IPS-18c (cell line): Measurements from ENCODE around the gene C18orf63.

Experiments
- H3K4me3 ChIP-seq: 2 replicates; pipeline ENCODE4 v1.7.0; 2013; ENCODE audit warnings: low read depth, mild to moderate bottlenecking, low read length, moderate library complexity; ENCODE audit not compliant: insufficient read depth
- H3K9me3 ChIP-seq: one replicate; pipeline ENCODE4 v1.6.1; 2013; ENCODE audit warnings: mild to moderate bottlenecking, low read length, moderate library complexity; ENCODE audit not compliant: control insufficient read depth, insufficient read depth

Gene C18orf63

DNA sequence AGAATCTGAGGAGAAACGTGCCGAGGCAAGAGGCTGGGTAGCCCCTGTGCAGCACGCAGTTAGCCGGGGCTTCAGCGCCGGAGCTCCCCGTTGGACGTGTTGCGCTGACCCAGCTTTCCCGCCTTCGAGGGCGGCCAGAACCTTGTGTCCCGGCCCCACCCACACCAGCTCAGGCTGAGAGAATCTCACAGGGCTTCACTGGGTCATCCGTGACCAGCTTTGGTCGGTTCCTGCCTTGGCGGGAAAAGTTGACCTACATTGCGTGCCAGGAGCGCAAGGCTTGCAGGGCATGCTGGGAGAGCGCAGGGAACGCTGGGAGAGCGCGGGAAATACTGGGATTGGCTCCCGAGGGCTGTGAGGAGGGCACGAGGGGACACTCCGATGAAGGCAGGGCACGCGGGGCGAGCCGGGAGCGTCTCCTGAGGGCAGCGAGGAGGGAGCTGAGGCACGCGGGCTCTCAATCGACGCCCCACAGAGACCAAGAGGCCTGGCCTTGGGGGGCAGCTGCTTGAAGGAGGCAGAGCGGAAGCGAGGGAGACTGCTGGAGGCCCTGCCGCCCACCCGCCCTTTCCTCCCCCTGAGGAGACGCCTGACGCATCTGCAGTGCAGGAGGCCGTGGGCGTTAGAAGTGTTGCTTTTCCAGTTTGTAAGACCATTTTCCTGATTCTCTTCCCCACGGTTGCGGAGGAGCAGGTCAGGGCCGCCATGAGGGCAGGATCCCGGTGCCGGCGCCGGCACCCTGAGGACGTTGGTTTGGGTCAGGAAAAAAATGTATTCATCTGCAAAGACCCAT, at the start of gene C18orf63:
C18orf63 (plus strand) TSS at position 376 of the 793 bp plus-strand sequence. CDS start 2,027 bp downstream, outside the sequence.
- Histone ChIP-seq H3K9me3 (no peaks in the 10 kb centered on the region), H3K4me3 (no peak within 1 kb of the TSS)

DNA sequence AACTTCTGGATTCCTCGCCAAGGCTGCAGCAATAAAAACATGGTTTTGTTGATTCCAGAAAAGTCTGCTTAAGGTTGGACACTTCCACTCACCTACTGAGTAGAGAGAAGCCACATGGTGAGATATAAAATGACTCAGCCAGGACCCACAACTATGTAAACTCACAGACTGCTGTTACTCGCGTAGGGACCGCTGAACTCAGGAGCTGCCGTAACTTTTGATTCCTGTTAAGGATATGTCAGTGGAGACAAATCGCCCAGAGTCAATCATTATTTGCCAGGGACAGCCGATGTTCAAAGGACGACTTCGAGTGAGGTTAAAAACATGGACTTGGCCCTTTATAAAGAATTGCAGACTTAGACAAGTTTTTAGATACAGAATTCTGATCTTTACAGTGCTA, 49.5 kb upstream of the C18orf63 start:
- Histone ChIP-seq H3K4me3 (no peak overlapping the region), H3K9me3 (no peaks in the 10 kb centered on the region)

DNA sequence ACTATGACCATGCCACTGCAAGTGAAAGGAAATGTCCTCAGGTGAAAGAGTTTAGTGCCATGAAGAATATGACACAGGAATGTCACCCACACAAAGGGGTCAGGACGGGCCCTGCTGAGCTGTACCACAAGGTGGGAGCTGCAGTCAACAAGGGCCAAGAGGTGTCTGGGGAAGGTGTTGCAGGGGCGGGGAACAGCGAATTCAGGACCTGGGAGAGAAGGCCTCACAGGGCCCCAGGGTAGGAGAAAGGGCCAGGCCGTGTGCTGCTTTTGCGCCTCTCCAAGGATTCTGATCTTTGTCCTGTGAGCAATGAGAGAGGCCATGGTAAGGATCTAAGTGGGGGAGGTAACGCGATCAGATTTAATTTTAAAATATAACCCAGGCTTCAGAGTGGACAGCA, 47.5 kb upstream of the C18orf63 start:
- Histone ChIP-seq H3K4me3 (no peak overlapping the region), H3K9me3 (no peaks in the 10 kb centered on the region)

DNA sequence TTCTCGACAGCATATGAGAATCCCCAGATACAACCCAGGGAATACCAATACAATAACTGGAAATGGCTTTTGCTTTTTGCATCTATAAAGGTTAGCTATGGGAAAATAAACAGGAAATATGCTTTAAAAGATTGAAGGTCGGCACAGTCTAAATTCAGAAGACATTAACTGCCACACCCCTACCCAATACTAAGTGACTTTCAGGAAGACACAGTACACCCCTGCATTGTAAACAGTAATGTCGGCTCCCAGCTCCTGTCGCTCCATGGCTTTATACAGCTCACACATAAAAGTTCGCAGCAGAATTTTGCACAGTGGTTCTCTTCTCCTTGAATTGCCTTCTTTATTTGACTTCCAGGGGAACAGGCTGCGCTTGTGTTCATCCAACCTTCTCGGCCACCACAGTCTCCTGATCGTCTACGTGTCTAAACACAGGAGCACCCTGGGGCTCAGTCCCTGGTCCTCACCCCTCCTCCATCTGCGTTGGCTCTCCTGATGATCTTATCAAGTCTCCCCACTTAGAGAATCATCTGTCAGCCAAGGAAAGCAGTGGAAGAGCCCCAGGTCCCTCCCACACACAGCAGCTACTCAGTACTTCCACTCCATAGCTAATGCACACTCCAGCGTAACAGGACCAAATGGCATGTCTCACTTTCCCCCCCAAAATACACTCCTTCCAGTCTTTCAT, 46.6 kb upstream of the C18orf63 start:
- Histone ChIP-seq H3K4me3 (no peak overlapping the region), H3K9me3 (no peaks in the 10 kb centered on the region)

DNA sequence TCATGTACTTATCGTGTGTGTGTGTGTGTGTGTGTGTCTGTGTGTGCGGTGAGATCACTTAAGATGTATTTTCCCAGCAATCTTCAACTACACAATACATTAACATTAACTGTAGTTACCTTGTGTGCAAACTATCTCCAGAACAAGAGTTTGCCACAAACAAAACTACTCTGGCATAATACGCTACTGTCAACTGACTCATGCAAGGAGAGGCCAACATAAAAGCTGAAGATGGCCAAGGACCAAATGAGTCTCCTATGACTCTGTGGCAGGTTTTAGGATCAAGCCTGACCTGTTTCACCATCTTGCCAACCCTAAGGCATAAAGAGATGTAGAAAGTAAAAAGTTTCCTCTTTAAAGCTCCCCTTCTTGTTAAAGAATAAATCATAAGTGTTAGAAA, 44.0 kb upstream of the C18orf63 start:
- H3K4me3 ChIP-seq: no peak overlapping the region
- H3K9me3 ChIP-seq: no peaks in the 10 kb centered on the region

DNA sequence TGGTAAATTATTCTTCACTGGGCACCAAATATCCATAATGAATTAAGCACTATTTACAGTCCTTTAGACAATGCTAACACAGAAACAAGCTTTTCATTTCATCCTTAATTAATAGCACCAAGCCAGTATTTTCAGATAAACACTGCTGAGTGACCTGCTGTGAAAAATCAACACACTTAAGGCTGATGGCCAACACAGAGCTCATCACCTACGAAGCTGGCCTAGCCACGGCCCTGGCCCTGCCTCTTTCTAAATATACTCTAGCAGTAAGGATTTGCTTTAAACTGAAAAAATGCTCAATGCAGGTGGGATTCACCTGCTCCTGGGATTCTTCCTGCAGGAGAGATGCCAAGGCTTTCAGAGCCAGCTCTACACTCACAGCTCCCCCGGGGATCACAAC, 42.2 kb upstream of the C18orf63 start:
- Histone ChIP-seq H3K9me3 (no peaks in the 10 kb centered on the region), H3K4me3 (no peak overlapping the region)

DNA sequence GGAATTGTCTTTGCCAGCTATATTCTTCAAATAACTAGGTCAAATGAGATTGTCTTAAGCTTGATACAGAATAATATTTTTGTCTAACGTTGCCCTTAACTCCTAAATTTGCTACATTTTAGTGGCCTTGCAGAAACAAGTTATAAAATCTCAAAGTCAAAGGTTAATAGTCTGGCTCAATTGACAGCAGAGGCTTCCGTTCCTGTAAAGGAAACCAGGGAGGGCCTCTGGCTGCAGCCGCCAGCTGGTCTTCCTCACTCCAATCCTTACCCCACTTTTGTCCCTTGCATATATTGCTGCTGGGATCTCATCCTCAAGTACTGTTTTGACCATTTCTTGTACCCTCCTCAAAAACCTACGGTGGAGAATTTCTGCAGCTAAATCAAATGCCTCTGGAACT, 40.9 kb upstream of the C18orf63 start:
- H3K9me3 ChIP-seq: no peaks in the 10 kb centered on the region
- no peak overlapping the region for H3K4me3 ChIP-seq

DNA sequence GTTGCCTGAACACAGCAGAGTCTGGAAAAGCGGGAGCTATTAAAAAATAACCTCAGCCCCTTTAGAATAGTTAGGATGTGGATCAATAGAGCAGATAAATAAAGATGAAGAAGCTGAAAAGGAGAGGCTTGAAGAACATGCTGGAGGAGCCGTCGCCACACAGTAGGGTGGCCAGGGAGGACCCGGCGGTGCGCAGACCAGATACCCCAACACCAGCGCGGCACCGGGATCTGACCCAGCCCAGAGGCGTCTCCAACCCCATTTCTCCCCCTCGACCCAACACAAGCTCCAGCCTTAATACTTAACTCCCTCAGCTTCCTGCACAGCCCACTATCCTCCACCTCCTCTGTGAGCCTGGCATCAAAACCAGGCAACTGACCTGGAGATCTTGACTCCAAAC, 39.9 kb upstream of the C18orf63 start:
- H3K9me3 ChIP-seq: no peaks in the 10 kb centered on the region
- no peak overlapping the region for H3K4me3 ChIP-seq

DNA sequence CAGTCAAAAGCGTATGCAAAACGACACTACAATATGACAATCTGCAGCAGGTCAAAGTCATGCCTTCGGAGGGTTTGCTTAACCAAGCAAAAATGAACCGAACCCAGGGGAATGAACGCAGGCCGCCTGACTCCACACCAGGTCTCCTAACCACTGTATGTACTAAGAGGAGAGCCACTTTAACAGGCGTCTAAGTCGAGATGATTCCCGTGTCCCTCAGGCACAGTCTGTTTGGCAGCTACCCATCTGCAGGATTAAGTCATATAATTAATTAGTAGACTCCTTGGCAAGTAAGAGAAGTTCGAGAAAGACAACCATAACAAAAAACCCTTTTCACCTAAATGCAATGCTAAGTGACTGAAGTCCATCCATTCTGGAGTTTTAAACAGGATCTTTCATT, 39.0 kb upstream of the C18orf63 start:
- H3K9me3 ChIP-seq: no peaks in the 10 kb centered on the region
- no peak overlapping the region for H3K4me3 ChIP-seq

DNA sequence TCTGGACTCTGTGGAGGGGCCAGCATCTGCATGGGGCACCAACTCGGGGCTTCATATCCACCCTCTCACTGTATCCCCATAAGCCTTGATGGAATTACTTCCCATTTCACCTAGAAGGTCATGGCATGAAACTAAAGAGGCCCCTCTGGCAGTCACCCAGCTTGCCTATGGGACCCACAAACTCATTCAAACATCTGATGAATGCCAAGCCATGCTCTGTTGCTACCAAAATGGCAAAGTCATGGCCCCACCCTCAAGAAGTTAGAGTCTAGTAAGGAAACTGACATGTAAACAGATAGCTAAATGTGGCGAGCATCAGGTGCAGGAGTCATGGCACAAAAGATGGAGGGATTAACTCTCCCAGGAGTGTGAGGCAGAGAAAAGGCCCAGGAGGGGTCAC, 38.3 kb upstream of the C18orf63 start:
- Histone ChIP-seq H3K9me3 (no peaks in the 10 kb centered on the region), H3K4me3 (no peak overlapping the region)

DNA sequence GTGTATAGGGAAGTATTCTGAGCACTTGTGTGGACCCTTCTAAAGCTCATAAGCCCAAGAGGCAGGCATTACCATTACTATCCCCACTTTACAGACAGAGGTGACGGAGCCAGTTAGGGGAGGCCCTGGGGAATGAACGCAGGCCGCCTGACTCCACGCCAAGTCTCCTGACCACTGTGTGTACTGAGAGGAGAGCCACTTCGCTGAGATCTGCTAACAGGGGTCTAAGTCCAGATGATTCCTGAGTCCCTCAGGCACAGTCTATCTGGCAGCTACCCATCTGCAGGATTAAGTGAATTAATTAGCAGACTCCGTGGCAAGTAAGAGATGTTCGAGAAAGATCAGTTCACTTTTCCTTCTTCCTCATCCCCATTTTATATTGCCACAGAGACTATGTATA, 37.6 kb upstream of the C18orf63 start:
- no peaks in the 10 kb centered on the region for H3K9me3 ChIP-seq
- H3K4me3 ChIP-seq: no peak overlapping the region

DNA sequence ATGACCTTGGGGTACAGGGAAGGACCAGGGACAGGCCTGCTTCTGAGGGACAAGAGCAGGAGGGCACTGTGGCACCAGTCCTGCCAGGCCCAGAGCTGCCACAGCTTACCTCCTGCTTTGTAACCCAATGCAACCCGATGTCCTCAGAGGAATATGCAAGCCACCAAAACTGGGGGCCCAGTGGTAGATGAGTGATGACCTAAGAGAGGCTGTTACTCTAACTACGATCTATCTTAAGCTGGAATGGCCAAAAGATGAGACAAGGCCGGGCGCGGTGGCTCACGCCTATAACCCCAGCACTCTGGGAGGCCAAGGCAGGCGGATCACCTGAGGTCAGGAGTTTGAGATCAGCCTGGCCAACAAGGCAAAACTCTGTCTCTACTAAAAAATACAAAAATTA, 36.7 kb upstream of the C18orf63 start:
- Histone ChIP-seq H3K4me3 (no peak overlapping the region), H3K9me3 (no peaks in the 10 kb centered on the region)

DNA sequence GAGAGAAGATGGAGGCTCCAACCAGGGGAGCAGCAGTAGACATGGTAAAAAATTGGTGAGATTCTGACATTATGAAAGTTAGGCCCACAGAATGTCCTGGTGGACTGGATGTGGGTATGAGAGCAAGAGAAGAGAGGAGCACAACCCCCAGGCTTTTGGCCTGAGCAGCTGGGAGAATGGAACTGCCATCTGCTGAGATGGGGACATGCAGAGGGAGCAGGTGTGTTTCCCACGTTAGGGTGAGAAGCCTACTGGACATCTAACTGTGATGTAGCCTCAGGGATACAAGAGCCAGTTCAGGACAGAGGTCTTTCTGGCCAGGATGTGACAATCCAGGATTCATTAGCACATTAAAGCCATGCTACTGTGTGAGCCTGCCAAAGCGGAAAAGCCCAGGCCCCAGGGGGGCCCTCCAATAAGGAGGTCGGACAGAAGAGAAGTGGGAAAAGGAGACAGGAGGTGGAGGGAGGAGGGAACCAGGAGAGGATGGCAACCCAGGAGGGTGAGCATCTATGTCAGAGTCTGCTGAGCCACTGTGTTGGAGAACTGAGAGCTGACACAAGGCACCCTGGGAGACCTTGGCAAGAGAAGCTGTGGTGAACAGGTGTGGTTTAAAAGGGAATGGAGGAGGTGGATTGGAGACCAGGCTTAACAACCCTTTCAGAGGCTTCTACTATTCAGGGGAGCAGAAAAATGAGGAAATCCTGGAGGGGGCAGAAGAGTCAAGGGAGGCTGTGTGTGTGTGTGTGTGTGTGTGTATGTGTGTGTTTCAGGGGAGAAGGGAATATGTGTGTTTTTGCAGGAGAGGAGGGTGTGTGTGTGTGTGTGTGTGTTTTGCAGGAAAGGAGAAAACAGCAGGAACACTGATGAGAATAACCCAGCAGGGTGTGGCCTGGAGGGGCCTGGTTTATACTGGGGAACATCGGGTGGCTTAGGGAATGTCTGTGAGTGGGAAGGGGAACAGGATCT, 34.3 kb upstream of the C18orf63 start:
- no peaks in the 10 kb centered on the region for H3K9me3 ChIP-seq
- 0 out of 2 replicates have a peak overlapping the region, but pooled peaks have one; percentile 10 for H3K4me3 ChIP-seq

DNA sequence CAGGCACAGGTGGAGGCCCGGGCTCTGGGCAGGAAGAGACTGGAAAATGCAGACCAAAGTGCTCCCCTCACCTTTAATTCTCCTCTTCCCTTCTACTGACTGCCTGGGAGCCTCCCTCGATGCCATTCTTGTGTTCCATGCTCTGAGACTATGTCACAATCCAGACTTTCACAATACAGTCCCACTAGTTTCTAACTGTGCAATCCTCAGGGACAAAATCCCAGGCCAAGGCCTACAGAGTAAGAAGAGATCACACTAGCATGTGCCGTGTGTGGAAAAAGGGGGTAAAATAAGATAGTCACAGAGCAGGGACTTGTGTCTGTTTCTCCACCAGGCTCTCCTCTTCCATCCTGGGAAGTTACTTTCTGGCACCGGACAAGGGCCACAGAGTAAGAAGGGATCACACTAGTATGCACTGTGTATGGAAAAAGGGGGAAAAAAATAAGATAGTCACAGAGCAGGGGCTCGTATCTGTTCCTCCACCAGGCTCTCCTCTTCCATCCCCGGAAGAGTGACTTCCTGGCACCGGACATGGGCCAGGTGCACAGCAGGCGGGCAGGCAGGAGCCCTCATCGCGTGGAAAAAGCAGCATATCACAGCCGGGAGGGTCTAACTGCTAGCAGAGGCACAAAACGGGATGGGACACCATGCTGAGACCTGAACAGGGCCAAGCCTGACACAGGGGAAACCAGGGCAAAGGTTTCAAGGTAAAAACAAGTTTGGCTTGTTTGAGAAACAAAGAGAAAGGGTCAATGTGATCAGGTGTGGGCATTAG, 33.5 kb upstream of the C18orf63 start:
- Histone ChIP-seq H3K4me3 (0 out of 2 replicates have a peak overlapping the region, but pooled peaks have one; percentile 10), H3K9me3 (no peaks in the 10 kb centered on the region)

DNA sequence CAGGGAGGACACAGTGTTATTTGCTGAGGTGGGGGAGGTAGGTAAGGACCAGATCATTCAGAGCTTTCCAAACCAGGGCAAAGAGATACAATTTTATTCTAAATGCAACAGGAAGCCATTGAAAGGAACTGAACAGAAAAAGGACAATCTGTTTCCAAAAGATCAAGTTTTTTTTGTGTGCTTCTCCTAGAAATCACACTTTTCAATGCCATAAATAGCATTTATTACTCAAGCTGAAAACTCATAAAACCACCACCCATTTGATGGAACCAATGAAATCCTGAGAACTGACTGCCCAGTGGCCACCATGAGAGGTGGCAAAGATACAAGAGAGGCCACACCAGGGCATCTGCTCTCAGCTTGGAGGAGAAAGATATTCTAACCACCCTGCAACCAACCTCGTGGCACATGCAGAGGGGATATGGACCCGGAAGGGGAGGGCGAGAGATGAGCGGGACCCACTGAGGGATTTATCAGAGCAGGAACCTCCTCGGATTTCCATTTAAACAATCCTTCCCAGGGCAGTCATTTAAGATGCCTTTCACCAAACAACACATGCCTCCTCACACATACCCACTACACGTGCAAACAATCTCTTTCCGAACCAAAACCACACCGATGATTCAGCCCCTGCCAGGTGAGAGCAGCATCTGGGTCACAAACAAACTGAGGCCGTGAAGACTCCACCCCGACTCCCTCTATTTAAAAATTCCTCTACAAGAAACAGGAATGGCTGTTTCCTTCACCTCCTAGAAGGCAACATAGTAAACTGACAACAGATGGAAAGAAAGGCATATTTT, 32.7 kb upstream of the C18orf63 start:
- no peaks in the 10 kb centered on the region for H3K9me3 ChIP-seq
- H3K4me3 ChIP-seq: no peak overlapping the region; the same call in 1 of the 2 replicates

DNA sequence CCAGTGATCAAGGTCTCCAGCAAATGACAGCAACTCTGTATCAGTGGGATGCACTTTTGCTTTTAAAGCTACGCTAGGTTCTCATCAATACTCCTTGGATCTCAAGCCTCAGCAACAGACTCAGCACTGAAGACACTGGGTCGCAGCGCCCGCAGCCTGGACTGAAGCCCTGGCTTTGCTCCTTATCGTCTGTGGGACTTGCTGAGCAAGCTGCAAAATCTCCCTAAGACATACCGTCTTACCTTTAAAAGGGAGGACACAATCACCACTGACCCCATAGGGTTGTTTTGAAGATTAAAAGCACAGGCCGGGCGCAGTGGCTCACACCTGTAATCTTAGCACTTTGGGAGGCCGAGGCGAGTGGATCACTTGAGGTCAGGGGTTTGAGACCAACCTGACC, 32.0 kb upstream of the C18orf63 start:
- Histone ChIP-seq H3K4me3 (no peak overlapping the region; the same call in 1 of the 2 replicates), H3K9me3 (no peaks in the 10 kb centered on the region)
